Endodermal cell (in vitro differentiated cells): ENCODE data around the gene DCST2. TPM values are rescaled to one million over a fixed set of nuclear protein-coding genes. Genes with fewer than 3 reads are reported as not detected.
A peak's percentile ranks its signal among the peaks of the same experiment; 100 is the strongest.

Experiments
- DNase-seq: peaks from one replicate; pipeline ENCODE4 v3.0.0-alpha.2; 2017
- H3K27ac ChIP-seq: 2 replicates; pipeline ENCODE4 v1.5.1; 2013; ENCODE audit warnings: mild to moderate bottlenecking, low read depth, low read length, moderate library complexity
- H3K27me3 ChIP-seq: 2 replicates; pipeline ENCODE4 v1.6.1; 2013; ENCODE audit warnings: mild to moderate bottlenecking, low read length, moderate library complexity; ENCODE audit not compliant: insufficient read depth, control insufficient read depth, poor library complexity, severe bottlenecking
- H3K36me3 ChIP-seq: 2 replicates; pipeline ENCODE4 v1.7.0; 2013; ENCODE audit warnings: mild to moderate bottlenecking, low read length, moderate library complexity; ENCODE audit not compliant: control insufficient read depth, insufficient read depth
- H3K4me1 ChIP-seq: one replicate; pipeline ENCODE4 v1.7.0; 2013; ENCODE audit warnings: low read length; ENCODE audit not compliant: control insufficient read depth, insufficient read depth
- H3K4me3 ChIP-seq: 2 replicates; pipeline ENCODE4 v1.5.1; 2013; ENCODE audit warnings: mild to moderate bottlenecking, low read length, moderate library complexity
- H3K9ac ChIP-seq: 2 replicates; pipeline ENCODE4 v1.6.1; 2013; ENCODE audit warnings: mild to moderate bottlenecking, low read length, moderate library complexity; ENCODE audit not compliant: poor library complexity, severe bottlenecking; ENCODE audit errors: extremely low read depth
- H3K9me3 ChIP-seq: 2 replicates; pipeline ENCODE4 v1.6.1; 2013; ENCODE audit warnings: mild to moderate bottlenecking, low read length, moderate library complexity; ENCODE audit not compliant: control insufficient read depth
- H3K27ac Mint-ChIP-seq: 2 replicates; pipeline ENCODE4 v1.8.0; 2020; ENCODE audit warnings: mixed read lengths
- H3K27me3 Mint-ChIP-seq: 2 replicates; pipeline ENCODE4 v1.8.0; 2021; ENCODE audit warnings: mild to moderate bottlenecking, mixed read lengths; ENCODE audit not compliant: insufficient read depth
- H3K36me3 Mint-ChIP-seq: 2 replicates; pipeline ENCODE4 v1.8.0; 2020; ENCODE audit warnings: low read depth, mixed read lengths
- H3K4me1 Mint-ChIP-seq: 2 replicates; pipeline ENCODE4 v1.8.0; 2020; ENCODE audit warnings: mixed read lengths
- H3K4me3 Mint-ChIP-seq: 2 replicates; pipeline ENCODE4 v1.8.0; 2020; ENCODE audit warnings: mild to moderate bottlenecking, moderate library complexity, mixed read lengths
- H3K9me3 Mint-ChIP-seq: 2 replicates; pipeline ENCODE4 v1.8.0; 2020; ENCODE audit warnings: mild to moderate bottlenecking, mixed read lengths
- CTCF ChIP-seq: fragments of 200-600 bp; sonication (generic); conservative IDR thresholded peaks from 2 replicates; pipeline ENCODE4 v1.5.0; 2021; ENCODE audit warnings: antibody characterized with exemption, mild to moderate bottlenecking
- WGBS, 2 experiments: methylation state at CpG; one replicate each; pipeline versions ENCODE4 v1.1.5 to v1.1.7; 2013; ENCODE audit warnings: missing lambda C conversion rate in 2 of 2, mixed read lengths in 1 of 2; ENCODE audit not compliant: insufficient coverage in 1 of 2, insufficient read length in 1 of 2; 5-methylcytosine and 5-hydroxymethylcytosine counted together
- total RNA-seq, 2 donors: library from RNA; stranded (reverse); fragmentation: NEBNext Ultra II Directional in 1 of 2; extraction: Animal tissue kit (Norgen Biotek cat#: 25700) in 1 of 2; gene quantifications; 2 replicates in 1 of 2; 3 replicates in 1 of 2; pipeline ENCODE4 v1.2.1, GENCODE V29; 2021

Gene DCST2
- total RNA-seq, 2 donors from 2014 or later: 0.44 to 2.0 TPM

DNA sequence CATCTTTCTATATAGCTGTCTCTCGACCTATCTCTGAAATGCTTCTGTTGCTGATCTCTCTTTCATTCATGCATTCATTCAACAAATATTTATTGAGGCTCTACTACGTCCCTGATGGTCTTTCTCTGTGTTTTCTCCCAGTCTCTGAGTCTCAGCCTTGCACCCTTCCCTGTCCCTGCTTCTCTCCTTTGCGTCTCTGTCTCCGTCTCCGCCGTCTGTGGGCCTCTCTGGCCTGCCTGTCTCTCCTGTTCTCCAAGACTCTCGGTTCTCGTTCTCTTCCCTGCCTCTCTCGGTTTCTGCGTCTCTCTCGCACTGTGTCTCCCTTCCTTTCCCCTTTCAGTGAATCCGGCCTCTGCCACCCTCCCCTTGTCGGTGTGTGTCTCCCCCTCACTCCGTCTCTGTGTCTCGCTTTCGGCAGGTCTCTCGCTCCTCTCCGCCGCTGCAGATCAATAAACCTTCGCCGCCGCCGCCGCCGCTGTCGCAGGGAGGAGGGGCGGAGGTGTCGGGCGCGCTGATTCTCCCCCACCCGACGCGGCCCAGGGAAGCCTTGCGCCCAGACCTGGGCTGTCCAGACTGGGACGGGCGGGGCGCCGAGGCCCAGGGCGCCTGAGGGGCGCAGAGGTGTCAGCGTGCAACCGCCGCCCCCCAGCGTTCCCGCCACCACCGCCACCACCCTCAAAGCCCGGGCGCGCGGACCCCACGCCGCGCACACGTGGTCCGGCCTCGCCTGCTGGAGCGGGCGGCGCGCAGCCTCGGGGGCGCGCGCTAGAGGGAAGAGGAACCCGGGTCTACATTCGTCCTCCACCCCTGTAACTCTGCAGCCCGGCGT lies 48.1 kb upstream of the DCST2 start:
- 4 to 5% methylated on average over 28 to 68 of the region's 68 CpGs for WGBS, 2 experiments
- no peak overlapping the region for H3K27ac Mint-ChIP-seq
- peak overlapping the region; percentile 57 for H3K4me3 Mint-ChIP-seq
- H3K9ac ChIP-seq: no peak overlapping the region
- H3K4me3 ChIP-seq: peak overlapping the region; percentile 68
- no peaks in the 10 kb centered on the region for H3K36me3 ChIP-seq
- TF ChIP-seq CTCF: no peak
- no peak overlapping the region for H3K27ac ChIP-seq
- peaks cover 73% of the 10 kb centered on the region for H3K27me3 Mint-ChIP-seq
- H3K4me1 Mint-ChIP-seq: peaks cover 31% of the 10 kb centered on the region
- no peaks in the 10 kb centered on the region for H3K9me3 ChIP-seq
- H3K36me3 Mint-ChIP-seq: no peaks in the 10 kb centered on the region
- H3K9me3 Mint-ChIP-seq: no peaks in the 10 kb centered on the region
- H3K4me1 ChIP-seq: no peaks in the 10 kb centered on the region
- H3K27me3 ChIP-seq: peaks cover 58% of the 10 kb centered on the region
- DNase-seq: peak; percentile 79

DNA sequence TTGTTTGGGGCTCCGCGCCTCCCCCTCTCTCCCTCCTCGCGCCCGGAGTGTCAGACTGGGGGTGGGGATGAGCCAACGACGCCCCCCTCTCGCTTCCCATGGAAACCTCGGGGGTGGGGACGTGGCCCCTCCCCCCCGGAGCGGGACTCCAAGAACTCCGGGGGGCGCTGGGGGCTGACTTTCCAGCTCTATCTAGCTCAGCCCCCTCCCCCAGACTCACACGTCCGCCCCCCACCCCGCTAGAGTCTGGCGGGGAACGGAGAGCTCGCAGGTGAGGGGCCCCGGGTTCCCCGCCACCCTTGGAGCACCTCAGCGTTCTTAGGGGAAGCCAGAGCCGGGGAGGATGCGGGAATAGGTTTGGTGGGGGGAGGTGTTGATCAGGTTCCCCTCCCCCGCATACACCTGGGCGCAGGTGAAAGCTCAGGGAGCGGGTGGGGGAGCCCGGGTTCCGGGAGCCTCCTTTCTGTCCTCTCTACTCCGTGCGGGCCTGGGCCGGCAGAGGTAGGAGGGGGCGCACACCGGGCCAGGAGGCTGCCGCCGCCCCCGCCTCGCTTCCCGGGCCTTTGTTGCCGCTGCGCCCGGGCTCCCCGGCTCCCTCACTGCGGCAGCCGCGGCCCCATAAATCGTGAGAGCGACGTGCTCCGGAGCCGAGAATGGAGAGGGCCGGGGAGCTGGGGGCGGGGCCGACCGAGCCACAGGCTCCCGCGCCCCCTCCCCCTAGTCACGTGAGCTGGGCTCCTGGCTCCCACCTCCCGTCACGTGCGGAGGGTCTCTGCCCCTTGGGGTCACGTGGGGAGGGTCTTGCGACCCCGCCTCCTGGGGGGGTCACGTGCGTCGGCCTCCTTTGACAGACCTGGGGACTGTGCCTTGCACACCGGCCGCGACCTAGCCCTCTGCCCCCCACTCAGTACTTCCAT lies 47.0 kb upstream of the DCST2 start:
- Mint-ChIP-seq H3K4me1 (peaks cover 31% of the 10 kb centered on the region), H3K27ac (no peak overlapping the region), H3K36me3 (no peaks in the 10 kb centered on the region), H3K9me3 (no peaks in the 10 kb centered on the region), H3K4me3 (peak overlapping the region; percentile 57), H3K27me3 (peaks cover 77% of the 10 kb centered on the region)
- DNase-seq: peak; percentile 93
- H3K27me3 ChIP-seq: peaks cover 58% of the 10 kb centered on the region
- no peaks in the 10 kb centered on the region for H3K4me1 ChIP-seq
- peak overlapping the region; percentile 68 for H3K4me3 ChIP-seq
- no peaks in the 10 kb centered on the region for H3K36me3 ChIP-seq
- no peaks in the 10 kb centered on the region for H3K9me3 ChIP-seq
- TF ChIP-seq CTCF: no peak
- H3K27ac ChIP-seq: peak overlapping the region; percentile 52
- 0 to 1% methylated on average over 20 to 71 of the region's 71 CpGs for WGBS, 2 experiments
- H3K9ac ChIP-seq: no peak overlapping the region

DNA sequence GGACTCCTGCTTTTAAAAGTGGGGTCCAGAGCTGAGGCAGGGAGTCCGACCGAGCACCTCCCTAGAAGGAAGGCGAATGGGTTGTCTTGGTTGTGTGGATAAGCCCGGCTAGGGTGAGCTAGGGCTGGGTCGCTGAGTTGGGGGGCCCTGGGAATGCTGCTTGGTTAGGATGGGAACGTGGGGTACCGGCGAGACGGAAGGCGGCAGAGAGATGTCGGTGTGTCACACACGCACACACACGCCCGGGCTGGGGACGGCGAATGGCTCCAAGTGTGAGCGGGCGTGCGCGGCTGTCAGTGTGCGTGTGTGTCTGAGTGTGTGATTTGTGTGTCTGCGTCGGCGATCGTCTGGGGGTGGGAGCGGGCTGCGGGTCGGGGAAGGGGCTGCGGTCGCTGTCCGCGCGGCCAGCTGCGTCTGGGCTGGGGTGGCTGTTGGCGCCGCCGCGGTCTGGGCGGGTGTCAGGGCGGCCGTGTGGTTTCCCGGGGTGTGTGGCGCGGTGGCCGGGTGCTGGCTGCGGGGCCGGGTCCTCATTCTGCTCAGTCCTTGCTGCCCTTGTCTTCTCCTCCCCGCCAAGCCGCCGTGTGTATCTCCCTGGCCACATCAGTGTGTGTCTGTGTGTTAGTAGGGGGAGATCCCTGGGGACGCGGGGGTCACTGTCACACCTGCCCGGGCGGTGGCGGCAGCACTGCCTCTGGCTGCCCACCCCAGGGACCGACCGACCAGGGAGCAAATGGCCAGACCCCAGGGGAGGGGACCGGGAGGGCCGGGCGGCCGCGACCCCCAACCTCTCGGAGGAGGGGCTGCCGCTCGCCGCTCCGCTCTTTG lies 46.1 kb upstream of the DCST2 start:
- Mint-ChIP-seq H3K4me1 (peaks cover 28% of the 10 kb centered on the region), H3K9me3 (no peaks in the 10 kb centered on the region), H3K36me3 (no peaks in the 10 kb centered on the region), H3K27me3 (peaks cover 84% of the 10 kb centered on the region), H3K27ac (peak overlapping the region; percentile 55), H3K4me3 (peak overlapping the region; percentile 57)
- Histone ChIP-seq H3K36me3 (no peaks in the 10 kb centered on the region), H3K4me3 (peak overlapping the region; percentile 68), H3K9ac (no peak overlapping the region), H3K27ac (no peak overlapping the region), H3K9me3 (no peaks in the 10 kb centered on the region), H3K27me3 (peaks cover 58% of the 10 kb centered on the region), H3K4me1 (no peaks in the 10 kb centered on the region)
- WGBS, 2 experiments: 1 to 2% methylated on average over 20 to 67 of the region's 67 CpGs
- peak; percentile 74 for DNase-seq
- no peak for TF ChIP-seq CTCF
